ENCODE data around the gene NFATC1. TPM values are rescaled to one million over a fixed set of nuclear protein-coding genes. Genes with fewer than 3 reads are reported as not detected.

Gene NFATC1
- total RNA-seq, 4 donors from 2014 or later: 14.0 to 22.4 (median 15.0) TPM

GRCh38 chr18:79519751-79520477, 124.2 kb downstream of the NFATC1 start:
- H3K4me3 ChIP-seq (ENCODE audit: low read depth, poor library complexity, severe bottlenecking): no peak overlapping the region
- peak in 1 of 2 donors; percentile 85 for DNase-seq (ENCODE audit: low spot score in 2 of 2)
- 80 to 84% methylated on average over 37 of the region's 37 CpGs for WGBS, 2 donors
- no peak for TF ChIP-seq CTCF (IDR thresholded peaks at IDR 0.05)
- no peak for TF ChIP-seq POLR2A (IDR thresholded peaks at IDR 0.05)
- intact Hi-C loops (cut with DNase I; ENCODE audit: low total_unique reads): no loop called here

- TF ChIP-seq POLR2A (IDR thresholded peaks at IDR 0.05): no peak
- TF ChIP-seq CTCF (IDR thresholded peaks at IDR 0.05): no peak
- no peak for DNase-seq (ENCODE audit: low spot score in 2 of 2)
Observed at GRCh38 chr18:79520478-79521390, 125.0 kb downstream of the NFATC1 start.

GRCh38 chr18:79521416-79522205, 125.9 kb downstream of the NFATC1 start:
- H3K4me3 ChIP-seq (ENCODE audit: low read depth, poor library complexity, severe bottlenecking): no peak overlapping the region
- intact Hi-C loops (cut with DNase I; ENCODE audit: low total_unique reads): no loop called here
- TF ChIP-seq CTCF (IDR thresholded peaks at IDR 0.05) (no peak), POLR2A (IDR thresholded peaks at IDR 0.05) (no peak)
- WGBS, 2 donors: 81 to 87% methylated on average over 6 to 7 of the region's 9 CpGs
- no peak for DNase-seq (ENCODE audit: low spot score in 2 of 2)

More at GRCh38 chr18:79520478-79521390, 125.0 kb downstream of the NFATC1 start:
- intact Hi-C loops (cut with DNase I; ENCODE audit: low total_unique reads): no loop called here
- H3K4me3 ChIP-seq (ENCODE audit: low read depth, poor library complexity, severe bottlenecking): no peak overlapping the region
- WGBS, 2 donors: 81 to 87% methylated on average over 8 of the region's 9 CpGs

DNA sequence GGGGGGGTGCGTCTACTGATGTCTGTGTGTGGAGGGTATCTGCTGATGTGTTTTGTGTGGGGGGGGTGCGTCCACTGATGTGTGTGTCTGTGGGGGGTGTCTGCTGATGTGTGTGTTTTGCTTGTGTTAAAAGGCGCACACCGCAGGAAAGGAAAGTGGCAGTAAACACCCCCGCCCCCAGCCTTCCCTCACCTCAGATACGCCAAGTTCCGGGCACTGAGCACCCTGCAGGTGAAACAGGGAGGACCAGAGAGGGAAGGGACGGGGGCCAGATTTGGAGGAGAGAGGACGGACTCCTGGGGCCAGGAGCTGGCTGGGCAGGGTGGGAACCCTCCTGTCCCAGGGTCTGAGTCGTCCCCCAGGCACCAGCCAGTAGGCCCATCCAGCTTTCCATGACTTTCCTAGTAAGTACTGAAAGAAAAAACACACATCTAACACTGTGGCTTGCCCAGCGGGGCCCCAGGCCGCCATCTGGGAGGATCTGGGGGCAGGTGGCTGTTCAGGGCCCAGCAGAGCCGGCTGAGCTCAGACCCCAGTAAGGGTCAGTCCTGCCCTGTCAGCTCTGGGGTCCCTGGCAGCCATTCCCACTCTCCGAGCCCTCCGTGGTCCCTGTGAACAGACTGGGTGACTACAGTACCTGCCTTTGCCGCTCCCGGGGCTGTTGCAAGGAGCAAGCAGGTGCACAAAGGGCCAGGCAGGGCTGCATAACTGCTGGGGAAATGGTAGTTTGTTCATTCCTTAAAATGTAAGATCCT, 126.9 kb downstream of the NFATC1 start:
- H3K4me3 ChIP-seq (ENCODE audit: low read depth, poor library complexity, severe bottlenecking): no peak overlapping the region
- WGBS, 2 donors: 91 to 94% methylated on average over 17 of the region's 17 CpGs
- TF ChIP-seq POLR2A (IDR thresholded peaks at IDR 0.05) (no peak), CTCF (IDR thresholded peaks at IDR 0.05) (no peak)
- peak in 1 of 2 donors; percentile 82 for DNase-seq (ENCODE audit: low spot score in 2 of 2)
- intact Hi-C loops (cut with DNase I; ENCODE audit: low total_unique reads): no loop called here

- intact Hi-C loops (cut with DNase I; ENCODE audit: low total_unique reads): no loop called here
- TF ChIP-seq POLR2A (IDR thresholded peaks at IDR 0.05): no peak
- no peak for TF ChIP-seq CTCF (IDR thresholded peaks at IDR 0.05)
- no peak for DNase-seq (ENCODE audit: low spot score in 2 of 2)
- 84 to 88% methylated on average over 11 of the region's 11 CpGs for WGBS, 2 donors
- H3K4me3 ChIP-seq (ENCODE audit: low read depth, poor library complexity, severe bottlenecking): no peak overlapping the region
Observed at GRCh38 chr18:79523206-79523735, 127.5 kb downstream of the NFATC1 start.
